ENCODE data around the gene AUP1. TPM values are rescaled to one million over a fixed set of nuclear protein-coding genes. Genes with fewer than 3 reads are reported as not detected.

AUP1 gene
- total and polyA plus RNA-seq, 9 of the 15 experiments (the other 6 are each of a cell fraction or from before 2014, with no cell fraction given): 70.7 to 245 (median 165) TPM

DNA sequence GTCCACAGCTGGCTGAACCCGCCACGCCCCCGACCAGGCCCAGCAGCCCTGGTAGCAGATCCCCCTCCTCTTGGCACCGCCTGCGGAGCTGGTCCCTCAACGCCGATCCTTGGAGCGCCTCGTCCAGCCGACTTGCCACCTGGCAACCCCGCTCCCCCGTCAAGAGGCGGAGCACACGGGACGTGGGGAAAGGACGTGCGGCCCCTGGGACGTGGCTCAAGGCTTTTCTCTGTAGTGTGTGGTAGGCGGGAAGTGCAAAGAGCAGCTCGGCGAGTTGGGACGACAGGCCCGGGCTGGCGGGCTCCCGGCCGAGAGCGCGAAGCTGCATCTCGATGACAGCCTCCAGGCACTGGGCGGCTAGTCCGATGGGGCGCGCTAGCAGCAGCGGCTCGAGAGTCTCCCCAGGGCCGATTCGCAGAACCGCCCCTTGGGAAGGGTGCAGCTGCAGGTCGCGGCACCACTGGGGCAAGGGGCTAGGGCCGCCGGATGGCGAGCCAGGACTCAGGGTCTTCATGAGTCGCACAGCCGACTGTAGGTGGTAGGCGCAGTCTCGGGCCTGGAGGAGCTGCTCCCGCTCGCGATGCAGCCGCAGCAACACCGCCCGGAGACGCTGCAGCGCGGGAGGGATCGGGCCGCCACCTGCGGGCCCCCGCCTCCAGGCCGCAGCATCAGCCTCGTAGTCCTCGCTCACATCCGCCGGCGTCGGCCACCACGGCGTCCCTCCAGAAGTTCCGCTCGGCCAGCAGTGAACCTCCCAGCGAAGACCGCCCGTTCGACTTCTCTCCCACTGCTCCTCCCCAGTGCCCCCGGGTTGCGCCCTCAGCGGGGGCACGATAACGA is 47.3 kb downstream of the AUP1 start (continued):
- peak; percentile 50; the same call in 1 of the 2 replicates for TF ChIP-seq MGA (IDR thresholded peaks at IDR 0.05)
- TF ChIP-seq, protein P1, sequence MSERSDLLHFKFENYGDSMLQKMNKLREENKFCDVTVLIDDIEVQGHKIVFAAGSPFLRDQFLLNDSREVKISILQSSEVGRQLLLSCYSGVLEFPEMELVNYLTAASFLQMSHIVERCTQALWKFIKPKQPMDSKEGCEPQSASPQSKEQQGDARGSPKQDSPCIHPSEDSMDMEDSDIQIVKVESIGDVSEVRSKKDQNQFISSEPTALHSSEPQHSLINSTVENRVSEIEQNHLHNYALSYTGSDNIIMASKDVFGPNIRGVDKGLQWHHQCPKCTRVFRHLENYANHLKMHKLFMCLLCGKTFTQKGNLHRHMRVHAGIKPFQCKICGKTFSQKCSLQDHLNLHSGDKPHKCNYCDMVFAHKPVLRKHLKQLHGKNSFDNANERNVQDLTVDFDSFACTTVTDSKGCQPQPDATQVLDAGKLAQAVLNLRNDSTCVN (CRISPR knock-in tag; IDR thresholded peaks at IDR 0.05): no peak
- no peak for TF ChIP-seq JUNB (CRISPR knock-in tag; conservative IDR thresholded peaks at IDR 0.05)
- TF ChIP-seq KDM2B (CRISPR knock-in tag; IDR thresholded peaks at IDR 0.05): 0 out of 2 replicates have a peak, but pooled peaks have one; percentile 19
- TF ChIP-seq KDM4B (IDR thresholded peaks at IDR 0.05; ENCODE audit: borderline replicate concordance in 2 of 2, low read depth in 1 of 2): 0 out of 4 replicates have a peak, but pooled peaks of 1 of the 2 experiments have one; percentile 22
- 0 out of 2 replicates have a peak, but pooled peaks have one; percentile 27 for TF ChIP-seq E2F3 (CRISPR knock-in tag; IDR thresholded peaks at IDR 0.05)
- TF ChIP-seq CBFA2T2 (conservative IDR thresholded peaks at IDR 0.05): no peak
- peak; percentile 7; the same call in 1 of the 2 replicates for TF ChIP-seq HLTF (IDR thresholded peaks at IDR 0.05)
- no peak for TF ChIP-seq SP1 (CRISPR knock-in tag; IDR thresholded peaks at IDR 0.05)
- TF ChIP-seq, protein P2, sequence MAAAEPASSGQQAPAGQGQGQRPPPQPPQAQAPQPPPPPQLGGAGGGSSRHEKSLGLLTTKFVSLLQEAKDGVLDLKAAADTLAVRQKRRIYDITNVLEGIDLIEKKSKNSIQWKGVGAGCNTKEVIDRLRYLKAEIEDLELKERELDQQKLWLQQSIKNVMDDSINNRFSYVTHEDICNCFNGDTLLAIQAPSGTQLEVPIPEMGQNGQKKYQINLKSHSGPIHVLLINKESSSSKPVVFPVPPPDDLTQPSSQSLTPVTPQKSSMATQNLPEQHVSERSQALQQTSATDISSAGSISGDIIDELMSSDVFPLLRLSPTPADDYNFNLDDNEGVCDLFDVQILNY (CRISPR knock-in tag; IDR thresholded peaks at IDR 0.05): 0 out of 2 replicates have a peak, but pooled peaks have one; percentile 12
- no peak for TF ChIP-seq ETS2 (tag; IDR thresholded peaks at IDR 0.05; ENCODE audit: borderline replicate concordance, poor library complexity, severe bottlenecking)
- TF ChIP-seq SMARCB1 (IDR thresholded peaks at IDR 0.05; ENCODE audit: insufficient read length, low read depth): no peak
- peak in 1 of 2 experiments; percentile 46; a peak in 2 of 4 replicates for TF ChIP-seq NRF1 (conservative IDR thresholded peaks at IDR 0.05 in 1 of 2, IDR thresholded peaks at IDR 0.05 in 1 of 2)
- TF ChIP-seq TRIM24 (IDR thresholded peaks at IDR 0.05): 0 out of 4 replicates have a peak, but pooled peaks of 1 of the 2 experiments have one; percentile 42

All from K562 (cell line).